GM23338 (cell line): ENCODE data around the gene APBB1. TPM values are rescaled to one million over a fixed set of nuclear protein-coding genes. Genes with fewer than 3 reads are reported as not detected.

ENCODE experiments used
- polyA plus RNA-seq: library from polyadenylated mRNA; unstranded; fragments of >200 nt; fragmentation: Nextera tagmentation; extraction: Ambion mirVana; gene quantifications from 2 replicates; pipeline ENCODE4 v1.2.1, GENCODE V29; 2016
- total RNA-seq: library from RNA; depleted of rRNA; stranded (reverse); fragments of >200 nt; shearing (Covaris generic); gene quantifications from 2 replicates; pipeline ENCODE4 v1.2.3, GENCODE V29; 2014; rRNA removed

APBB1 gene
- total and polyA plus RNA-seq, 2 experiments from 2014 or later: 10.6 to 24.7 TPM

Other genes with a start within 250 kb of the APBB1 start
- gene OR52B2, start 248.8 kb downstream of the APBB1 start, total RNA-seq: not detected in 2 replicates
- gene OR52B2, start 248.8 kb downstream of the APBB1 start, polyA plus RNA-seq: not detected in 2 replicates
- not detected in 2 replicates for gene OR52W1, start 219.9 kb downstream of the APBB1 start, total RNA-seq
- gene OR52W1, start 219.9 kb downstream of the APBB1 start, polyA plus RNA-seq: not detected in 2 replicates
- gene C11orf42, start 213.5 kb downstream of the APBB1 start, total RNA-seq: not detected in 2 replicates
- not detected in 2 replicates for gene C11orf42, start 213.5 kb downstream of the APBB1 start, polyA plus RNA-seq
- gene FHIP1B, start 184.5 kb downstream of the APBB1 start, total RNA-seq: 20.0 and 34.5 TPM in 2 replicates
- 10.3 TPM in 2 replicates for gene FHIP1B, start 184.5 kb downstream of the APBB1 start, polyA plus RNA-seq
- not detected in 2 replicates for gene CNGA4, start 180.0 kb downstream of the APBB1 start, total RNA-seq
- gene CNGA4, start 180.0 kb downstream of the APBB1 start, polyA plus RNA-seq: 0.15 TPM in 1 of 2 replicates, not detected in the other
- 7.0 and 8.2 TPM in 2 replicates for gene CCKBR, start 159.3 kb downstream of the APBB1 start, total RNA-seq
- 3.9 and 4.8 TPM in 2 replicates for gene CCKBR, start 159.3 kb downstream of the APBB1 start, polyA plus RNA-seq
- gene CAVIN3, start 98.6 kb downstream of the APBB1 start, total RNA-seq: 34.2 and 41.3 TPM in 2 replicates
- gene CAVIN3, start 98.6 kb downstream of the APBB1 start, polyA plus RNA-seq: 32.9 and 33.2 TPM in 2 replicates
- gene SMPD1, start 28.6 kb downstream of the APBB1 start, total RNA-seq: 0.70 and 0.76 TPM in 2 replicates
- gene SMPD1, start 28.6 kb downstream of the APBB1 start, polyA plus RNA-seq: 0.92 and 0.97 TPM in 2 replicates
- 0.50 and 0.63 TPM in 2 replicates for gene HPX, start 21.9 kb upstream of the APBB1 start, total RNA-seq
- 0.47 and 0.71 TPM in 2 replicates for gene HPX, start 21.9 kb upstream of the APBB1 start, polyA plus RNA-seq
- gene TRIM3, start 54.8 kb upstream of the APBB1 start, total RNA-seq: 15.0 and 21.1 TPM in 2 replicates
- 7.3 and 7.9 TPM in 2 replicates for gene TRIM3, start 54.8 kb upstream of the APBB1 start, polyA plus RNA-seq
- 61.5 and 65.4 TPM in 2 replicates for gene ARFIP2, start 62.2 kb upstream of the APBB1 start, total RNA-seq
- gene ARFIP2, start 62.2 kb upstream of the APBB1 start, polyA plus RNA-seq: 34.8 and 35.4 TPM in 2 replicates
- 54.2 and 76.4 TPM in 2 replicates for gene TIMM10B, start 62.4 kb upstream of the APBB1 start, total RNA-seq
- gene TIMM10B, start 62.4 kb upstream of the APBB1 start, polyA plus RNA-seq: 25.0 and 30.8 TPM in 2 replicates
- 7.2 and 9.6 TPM in 2 replicates for gene DNHD1, start 78.2 kb upstream of the APBB1 start, total RNA-seq
- gene DNHD1, start 78.2 kb upstream of the APBB1 start, polyA plus RNA-seq: 2.5 and 3.6 TPM in 2 replicates
- gene RRP8, start 184.5 kb upstream of the APBB1 start, total RNA-seq: 7.4 and 9.8 TPM in 2 replicates
- gene RRP8, start 184.5 kb upstream of the APBB1 start, polyA plus RNA-seq: 13.5 and 13.7 TPM in 2 replicates
- 75.1 and 91.0 TPM in 2 replicates for gene ILK, start 184.7 kb upstream of the APBB1 start, total RNA-seq
- gene ILK, start 184.7 kb upstream of the APBB1 start, polyA plus RNA-seq: 62.6 and 64.5 TPM in 2 replicates
- 102 and 108 TPM in 2 replicates for gene TAF10, start 193.1 kb upstream of the APBB1 start, total RNA-seq
- gene TAF10, start 193.1 kb upstream of the APBB1 start, polyA plus RNA-seq: 253 and 277 TPM in 2 replicates
- 49.7 and 73.5 TPM in 2 replicates for gene TPP1, start 200.3 kb upstream of the APBB1 start, total RNA-seq
- 18.7 and 21.7 TPM in 2 replicates for gene TPP1, start 200.3 kb upstream of the APBB1 start, polyA plus RNA-seq
- gene DCHS1, start 236.7 kb upstream of the APBB1 start, total RNA-seq: 16.5 and 20.7 TPM in 2 replicates
- gene DCHS1, start 236.7 kb upstream of the APBB1 start, polyA plus RNA-seq: 1.9 and 2.3 TPM in 2 replicates